Activated CD8-positive, alpha-beta T cell treated with anti-CD3 and anti-CD28 coated beads for 36 hours (primary cell): ENCODE data around the gene TMEM132A. TPM values are rescaled to one million over a fixed set of nuclear protein-coding genes. Genes with fewer than 3 reads are reported as not detected.
A peak's percentile ranks its signal among the peaks of the same experiment; 100 is the strongest.

Experiments used
- ATAC-seq: fragments of 200-7000 bp; cut with Tn5 transposase; one replicate; pipeline ENCODE4 v1.10.0; 2021; ENCODE audit warnings: mild to moderate bottlenecking, moderate library complexity
- CTCF ChIA-PET: fragments of 350-600 bp; sonication (Branson Sonifier 250); formaldehyde crosslinking; loops from one replicate; lab custom pipeline; 2021; ENCODE audit warnings: antibody characterized with exemption; lab: Charles Lee
- POLR2A ChIA-PET: fragments of 350-600 bp; sonication (Branson Sonifier 250); formaldehyde crosslinking; loops from one replicate; lab custom pipeline; 2021; ENCODE audit warnings: antibody characterized with exemption; lab: Charles Lee
- DNase-seq: peaks from one replicate; pipeline ENCODE4 v3.0.0-alpha.2; 2020
- H3K27ac Mint-ChIP-seq: one replicate; pipeline ENCODE4 v1.8.0; 2021; ENCODE audit warnings: mild to moderate bottlenecking, mixed read lengths
- H3K27me3 Mint-ChIP-seq: one replicate; pipeline ENCODE4 v1.8.0; 2021; ENCODE audit warnings: mixed read lengths
- H3K36me3 Mint-ChIP-seq: one replicate; pipeline ENCODE4 v1.8.0; 2021; ENCODE audit warnings: low read depth, mixed read lengths
- H3K4me1 Mint-ChIP-seq: one replicate; pipeline ENCODE4 v1.8.0; 2021; ENCODE audit warnings: low read depth, mixed read lengths
- H3K4me3 Mint-ChIP-seq: one replicate; pipeline ENCODE4 v1.8.0; 2021; ENCODE audit warnings: mild to moderate bottlenecking, moderate library complexity, mixed read lengths
- H3K9me3 Mint-ChIP-seq: one replicate; pipeline ENCODE4 v1.8.0; 2021; ENCODE audit warnings: mixed read lengths
- CTCF ChIP-seq: fragments of 200-600 bp; IDR thresholded peaks from one replicate; pipeline ENCODE4 v1.8.0; 2022; ENCODE audit warnings: antibody characterized with exemption, mild to moderate bottlenecking
- intact Hi-C: fragments of 100-400 bp; cut with micrococcal nuclease; formaldehyde crosslinking; loops from one replicate; pipeline ENCODE4 v1.10.0; 2022
- total RNA-seq, 2 experiments: library from RNA; stranded (reverse); gene quantifications; one replicate each; pipeline ENCODE4 v1.2.3, GENCODE V29; 2021

The TMEM132A gene
- total RNA-seq, 2 experiments from 2014 or later: 1.1 to 1.3 TPM

GRCh38 chr11:60912851-60913528 is 11.3 kb upstream of the TMEM132A start:
- no peaks in the 10 kb centered on the region for H3K9me3 Mint-ChIP-seq
- peak overlapping the region; percentile 97 for H3K27ac Mint-ChIP-seq
- no peaks in the 10 kb centered on the region for H3K27me3 Mint-ChIP-seq
- ATAC-seq: no peak
- intact Hi-C loops: no loop called here
- CTCF ChIA-PET: interaction anchor here (1.0 to 7.4 kb wide), 8 partner anchors 10 to 423 kb away, joined by 3 to 88 read pairs (median 3); partner anchors contain the start of gene PRPF19
- H3K36me3 Mint-ChIP-seq: peaks cover 17% of the 10 kb centered on the region
- no peak for TF ChIP-seq CTCF
- H3K4me1 Mint-ChIP-seq: peaks cover 61% of the 10 kb centered on the region
- no peak for DNase-seq
- H3K4me3 Mint-ChIP-seq: peak overlapping the region; percentile 90
- POLR2A ChIA-PET: interaction anchor here (0.8 to 2.0 kb wide), 7 partner anchors 9 to 198 kb away, joined by 3 to 6 read pairs (median 4); partner anchors contain the start of gene CD6

GRCh38 chr11:60913793-60914632 is 10.2 kb upstream of the TMEM132A start, which contains the start of gene TMEM109:
TSS of gene TMEM109 (plus strand) at chr11:60914158. CDS start at chr11:60919694, 5,536 bp downstream.
- CTCF ChIA-PET: interaction anchor here (0.8 to 7.4 kb wide), 10 partner anchors 10 to 422 kb away, joined by 3 to 88 read pairs (median 5); partner anchors contain the start of genes PRPF19 and TMEM132A
- intact Hi-C loops: no loop called here
- Mint-ChIP-seq H3K36me3 (peaks cover 17% of the 10 kb centered on the region), H3K27ac (peak within 1 kb of the TSS; percentile 97), H3K4me3 (peak within 1 kb of the TSS; percentile 90), H3K9me3 (no peaks in the 10 kb centered on the region), H3K27me3 (no peaks in the 10 kb centered on the region), H3K4me1 (peaks cover 71% of the 10 kb centered on the region)
- peak; percentile 91 for DNase-seq
- POLR2A ChIA-PET: interaction anchor here (0.5 to 3.1 kb wide), 14 partner anchors 9 to 381 kb away, joined by 3 to 38 read pairs (median 4); partner anchors contain the start of genes CD6, PRPF19, TMEM132A and VWCE
- ATAC-seq: peak; percentile 72
- TF ChIP-seq CTCF: no peak

- ChIA-PET POLR2A (interaction anchor here (0.7 to 3.1 kb wide), 14 partner anchors 9 to 447 kb away, joined by 3 to 38 read pairs (median 4); partner anchors contain the start of genes CD5, CYB561A3, PRPF19 and TMEM132A), CTCF (interaction anchor here (0.8 to 7.4 kb wide), 14 partner anchors 9 to 724 kb away, joined by 3 to 88 read pairs (median 4); partner anchors contain the start of genes PRPF19 and TMEM132A)
- peak; percentile 59 for DNase-seq
- intact Hi-C loops: loop anchor here (5.0 kb wide), 1 partner anchor 273 kb away; no protein-coding TSS in a partner anchor
- Mint-ChIP-seq H3K4me3 (peak overlapping the region; percentile 90), H3K4me1 (peaks cover 76% of the 10 kb centered on the region), H3K9me3 (no peaks in the 10 kb centered on the region), H3K36me3 (peaks cover 23% of the 10 kb centered on the region), H3K27me3 (no peaks in the 10 kb centered on the region), H3K27ac (peak overlapping the region; percentile 89)
- TF ChIP-seq CTCF: no peak
- peak; percentile 22 for ATAC-seq
Observed at GRCh38 chr11:60914633-60915247, 9.5 kb upstream of the TMEM132A start.

GRCh38 chr11:60915248-60915914 is 8.9 kb upstream of the TMEM132A start:
- Mint-ChIP-seq H3K36me3 (peaks cover 29% of the 10 kb centered on the region), H3K27ac (peak overlapping the region; percentile 89), H3K27me3 (no peaks in the 10 kb centered on the region), H3K4me1 (peaks cover 73% of the 10 kb centered on the region), H3K9me3 (no peaks in the 10 kb centered on the region), H3K4me3 (peak overlapping the region; percentile 90)
- ChIA-PET POLR2A (interaction anchor here (0.7 to 3.1 kb wide), 18 partner anchors 8 to 447 kb away, joined by 3 to 38 read pairs (median 4); partner anchors contain the start of genes CD5, CYB561A3, PRPF19 and TMEM132A), CTCF (interaction anchor here (0.8 to 7.4 kb wide), 17 partner anchors 8 to 723 kb away, joined by 3 to 88 read pairs (median 4); partner anchors contain the start of genes PRPF19 and TMEM132A)
- peak; percentile 40 for TF ChIP-seq CTCF
- intact Hi-C loops: loop anchor here (5.0 kb wide), 1 partner anchor 272 kb away; no protein-coding TSS in a partner anchor
- ATAC-seq (peak; percentile 56), DNase-seq (peak; percentile 91)
